ENCODE measurements around the gene TFF1. TPM values are rescaled to one million over a fixed set of nuclear protein-coding genes. Genes with fewer than 3 reads are reported as not detected.
A peak's percentile ranks its signal among the peaks of the same experiment; 100 is the strongest.

Gene TFF1
- total RNA-seq, 2 donors from 2014 or later: not detected

- ATAC-seq (no peak), DNase-seq (ENCODE audit: low spot score in 2 of 2) (no peak)
- no peaks in the 10 kb centered on the region for H3K36me3 Mint-ChIP-seq
- no peaks in the 10 kb centered on the region for H3K9me3 Mint-ChIP-seq
- peak overlapping the region in 1 of 2 donors; percentile 29 for H3K27ac Mint-ChIP-seq
Observed at GRCh38 chr21:42347601-42348327, 18.6 kb downstream of the TFF1 start.

GRCh38 chr21:42346866-42347600 lies 19.3 kb downstream of the TFF1 start:
- Mint-ChIP-seq H3K9me3 (no peaks in the 10 kb centered on the region), H3K27ac (no peak overlapping the region), H3K36me3 (no peaks in the 10 kb centered on the region)
- no peak for DNase-seq (ENCODE audit: low spot score in 2 of 2)
- ATAC-seq: no peak

- ATAC-seq: no peak
- Mint-ChIP-seq H3K9me3 (no peaks in the 10 kb centered on the region), H3K36me3 (no peaks in the 10 kb centered on the region), H3K27ac (no peak overlapping the region)
- no peak for DNase-seq (ENCODE audit: low spot score in 2 of 2)
Observed at GRCh38 chr21:42346441-42346840, 19.9 kb downstream of the TFF1 start.

GRCh38 chr21:42344631-42345030 lies 21.7 kb downstream of the TFF1 start:
- ATAC-seq: no peak

GRCh38 chr21:42343963-42344510 lies 22.3 kb downstream of the TFF1 start:
- no peak overlapping the region for H3K27ac Mint-ChIP-seq
- no peak for ATAC-seq
- H3K9me3 Mint-ChIP-seq: no peaks in the 10 kb centered on the region
- DNase-seq (ENCODE audit: low spot score in 2 of 2): no peak
- no peaks in the 10 kb centered on the region for H3K36me3 Mint-ChIP-seq

More at GRCh38 chr21:42344631-42345030, 21.7 kb downstream of the TFF1 start:
- no peaks in the 10 kb centered on the region for H3K9me3 Mint-ChIP-seq
- DNase-seq (ENCODE audit: low spot score in 2 of 2): no peak
- H3K27ac Mint-ChIP-seq: no peak overlapping the region
- H3K36me3 Mint-ChIP-seq: no peaks in the 10 kb centered on the region

- ATAC-seq: no peak
- no peak overlapping the region for H3K27ac Mint-ChIP-seq
- H3K36me3 Mint-ChIP-seq: no peaks in the 10 kb centered on the region
- H3K9me3 Mint-ChIP-seq: no peaks in the 10 kb centered on the region
- no peak for DNase-seq (ENCODE audit: low spot score in 2 of 2)
Observed at GRCh38 chr21:42343556-42343955, 22.8 kb downstream of the TFF1 start.

GRCh38 chr21:42343101-42343500 lies 23.2 kb downstream of the TFF1 start:
- no peaks in the 10 kb centered on the region for H3K36me3 Mint-ChIP-seq
- H3K27ac Mint-ChIP-seq: peak overlapping the region in 1 of 2 donors; percentile 66
- ATAC-seq (no peak), DNase-seq (ENCODE audit: low spot score in 2 of 2) (no peak)
- H3K9me3 Mint-ChIP-seq: no peaks in the 10 kb centered on the region

- no peaks in the 10 kb centered on the region for H3K9me3 Mint-ChIP-seq
- no peak for ATAC-seq
- H3K27ac Mint-ChIP-seq: no peak overlapping the region
- DNase-seq (ENCODE audit: low spot score in 2 of 2): no peak
- no peaks in the 10 kb centered on the region for H3K36me3 Mint-ChIP-seq
Observed at GRCh38 chr21:42341776-42342542, 24.4 kb downstream of the TFF1 start.

GRCh38 chr21:42340187-42341050 lies 25.9 kb downstream of the TFF1 start:
- no peak for ATAC-seq
- no peaks in the 10 kb centered on the region for H3K9me3 Mint-ChIP-seq

GRCh38 chr21:42338729-42339715 lies 27.3 kb downstream of the TFF1 start:
- H3K27ac Mint-ChIP-seq: no peak overlapping the region

More at GRCh38 chr21:42340187-42341050, 25.9 kb downstream of the TFF1 start:
- DNase-seq (ENCODE audit: low spot score in 2 of 2): no peak
- Mint-ChIP-seq H3K27ac (no peak overlapping the region), H3K36me3 (no peaks in the 10 kb centered on the region)

GRCh38 chr21:42337830-42338728 lies 28.3 kb downstream of the TFF1 start:
- H3K36me3 Mint-ChIP-seq: no peaks in the 10 kb centered on the region
- peak overlapping the region in 1 of 2 donors; percentile 48 for H3K27ac Mint-ChIP-seq
- DNase-seq (ENCODE audit: low spot score in 2 of 2) (peak; percentile 69 to 84), ATAC-seq (peak; percentile 86 to 98)
- H3K9me3 Mint-ChIP-seq: no peaks in the 10 kb centered on the region

More at GRCh38 chr21:42338729-42339715, 27.3 kb downstream of the TFF1 start:
- no peak for DNase-seq (ENCODE audit: low spot score in 2 of 2)
- Mint-ChIP-seq H3K36me3 (no peaks in the 10 kb centered on the region), H3K9me3 (no peaks in the 10 kb centered on the region)
- ATAC-seq: peak; percentile 26 to 78

GRCh38 chr21:42337276-42337675 lies 29.1 kb downstream of the TFF1 start:
- DNase-seq (ENCODE audit: low spot score in 2 of 2) (no peak), ATAC-seq (no peak)
- Mint-ChIP-seq H3K27ac (peak overlapping the region in 1 of 2 donors; percentile 48), H3K9me3 (peaks cover 0 to 4% of the 10 kb centered on the region in 2 donors), H3K36me3 (peaks cover 0 to 5% of the 10 kb centered on the region in 2 donors)

GRCh38 chr21:42336054-42336453 lies 30.3 kb downstream of the TFF1 start:
- peaks cover 9 to 11% of the 10 kb centered on the region in 2 donors for H3K9me3 Mint-ChIP-seq
- H3K27ac Mint-ChIP-seq: no peak overlapping the region
- peaks cover 11 to 17% of the 10 kb centered on the region in 2 donors for H3K36me3 Mint-ChIP-seq
- DNase-seq (ENCODE audit: low spot score in 2 of 2) (no peak), ATAC-seq (no peak)

Measured in activated naive CD4-positive, alpha-beta T cell treated with anti-CD3 and anti-CD28 coated beads, Interleukin-2, amount 50 U/mL, for 72 hours (primary cell).